Measurements from ENCODE around the gene MYCBP.

GRCh38 chr1:38889589-38889988 lies 16.4 kb upstream of the MYCBP start:
- TF ChIP-seq CTCF (IDR thresholded peaks at IDR 0.05) (no peak), POLR2A (IDR thresholded peaks at IDR 0.05) (no peak), POLR2AphosphoS5 (IDR thresholded peaks at IDR 0.05) (no peak), EP300 (IDR thresholded peaks at IDR 0.05; ENCODE audit: low read depth) (no peak)

Measured in transverse colon (tissue), 4 donors.